MCF 10A (cell line): Measurements from ENCODE around the gene NCDN. TPM values are rescaled to one million over a fixed set of nuclear protein-coding genes. Genes with fewer than 3 reads are reported as not detected.

Experiments used
- BruUV-seq: library from RNA; stranded (reverse); fragments of 400-500 nt; replicated peaks from 2 replicates; lab custom pipeline; 2021; lab: Mats Ljungman, UMichigan
- CTCF ChIA-PET: fragments of 300-600 bp; sonication (Branson Sonifier 250); formaldehyde crosslinking; extraction: SDS; loops from one replicate; lab custom pipeline; 2021; ENCODE audit warnings: antibody characterized with exemption, inconsistent platforms; lab: Yijun Ruan, JAX
- POLR2A ChIA-PET: fragments of 300-600, 350-650 bp; sonication (Branson Sonifier 250); formaldehyde crosslinking; extraction: SDS; loops from one replicate; lab custom pipeline; 2020; ENCODE audit warnings: antibody characterized with exemption, inconsistent platforms; lab: Yijun Ruan, JAX
- DNase-seq: peaks from one replicate; pipeline ENCODE4 v3.0.0-alpha.2; 2018; ENCODE audit not compliant: unreplicated experiment
- H3K27ac Mint-ChIP-seq: one replicate; pipeline ENCODE4 v1.8.0; 2022; ENCODE audit warnings: mild to moderate bottlenecking, low read depth, mixed read lengths; ENCODE audit not compliant: unreplicated experiment
- H3K27me3 Mint-ChIP-seq: one replicate; pipeline ENCODE4 v1.8.0; 2022; ENCODE audit warnings: mixed read lengths; ENCODE audit not compliant: insufficient read depth, unreplicated experiment
- H3K36me3 Mint-ChIP-seq: one replicate; pipeline ENCODE4 v1.8.0; 2022; ENCODE audit warnings: mild to moderate bottlenecking, moderate library complexity, mixed read lengths; ENCODE audit not compliant: insufficient read depth, unreplicated experiment
- H3K4me1 Mint-ChIP-seq: one replicate; pipeline ENCODE4 v1.8.0; 2022; ENCODE audit warnings: mixed read lengths; ENCODE audit not compliant: insufficient read depth, unreplicated experiment
- H3K4me3 Mint-ChIP-seq: one replicate; pipeline ENCODE4 v1.8.0; 2022; ENCODE audit warnings: mild to moderate bottlenecking, moderate library complexity, mixed read lengths; ENCODE audit not compliant: unreplicated experiment
- H3K9me3 Mint-ChIP-seq: one replicate; pipeline ENCODE4 v1.8.0; 2022; ENCODE audit warnings: mixed read lengths; ENCODE audit not compliant: unreplicated experiment
- intact Hi-C: fragments of 100-400 bp; cut with micrococcal nuclease; formaldehyde crosslinking; loops from 2 replicates; pipeline ENCODE4 v1.14.1; 2022
- total RNA-seq: library from RNA; stranded (reverse); gene quantifications from 2 replicates; pipeline ENCODE4 v1.2.3, GENCODE V29; 2022
- TF ChIP-seq, protein P1 (sequence below): fragments of 200-600 bp; IDR thresholded peaks from one replicate; pipeline ENCODE4 v1.8.0; 2022; ENCODE audit warnings: antibody characterized with exemption, mild to moderate bottlenecking; ENCODE audit not compliant: unreplicated experiment

Gene NCDN
- total RNA-seq, 1 experiment from 2014 or later = 31.5 TPM

DNA sequence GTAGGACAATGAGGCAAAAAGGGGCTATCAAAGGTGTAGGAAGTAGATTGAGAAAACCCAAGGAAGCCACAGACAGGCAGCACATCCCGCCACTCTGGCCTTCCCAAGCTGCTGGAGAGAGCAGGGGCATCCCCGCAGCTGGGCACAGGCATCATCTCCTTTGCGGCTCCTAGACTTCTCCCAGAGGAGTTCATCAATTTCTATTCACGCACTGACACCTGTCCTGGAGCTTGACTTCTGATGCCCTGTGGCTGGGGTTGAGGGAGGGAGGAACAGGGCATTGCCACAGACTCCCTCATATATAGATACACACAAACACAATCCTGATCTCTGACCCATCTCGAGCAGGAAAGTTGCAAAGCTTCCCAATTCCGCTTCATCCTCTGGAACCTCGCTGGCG lies 13.7 kb downstream of the NCDN start:
- ChIA-PET POLR2A (interaction anchor here (0.9 to 2.1 kb wide), 2 partner anchors 26 to 198 kb away, joined by 3 to 5 read pairs; partner anchors contain the start of gene CLSPN), CTCF (interaction anchor here (0.6 to 9.2 kb wide), 9 partner anchors 15 to 355 kb away, joined by 3 to 177 read pairs (median 4); no protein-coding TSS in a partner anchor)
- H3K4me1 Mint-ChIP-seq = peaks cover 26% of the 10 kb centered on the region
- H3K27ac Mint-ChIP-seq = no peak overlapping the region
- intact Hi-C loops = no loop called here
- H3K4me3 Mint-ChIP-seq = no peak overlapping the region
- peaks cover 9% of the 10 kb centered on the region for H3K27me3 Mint-ChIP-seq
- DNase-seq = no peak
- BruUV-seq = no TSS peak
- no peaks in the 10 kb centered on the region for H3K36me3 Mint-ChIP-seq
- TF ChIP-seq, protein P1, sequence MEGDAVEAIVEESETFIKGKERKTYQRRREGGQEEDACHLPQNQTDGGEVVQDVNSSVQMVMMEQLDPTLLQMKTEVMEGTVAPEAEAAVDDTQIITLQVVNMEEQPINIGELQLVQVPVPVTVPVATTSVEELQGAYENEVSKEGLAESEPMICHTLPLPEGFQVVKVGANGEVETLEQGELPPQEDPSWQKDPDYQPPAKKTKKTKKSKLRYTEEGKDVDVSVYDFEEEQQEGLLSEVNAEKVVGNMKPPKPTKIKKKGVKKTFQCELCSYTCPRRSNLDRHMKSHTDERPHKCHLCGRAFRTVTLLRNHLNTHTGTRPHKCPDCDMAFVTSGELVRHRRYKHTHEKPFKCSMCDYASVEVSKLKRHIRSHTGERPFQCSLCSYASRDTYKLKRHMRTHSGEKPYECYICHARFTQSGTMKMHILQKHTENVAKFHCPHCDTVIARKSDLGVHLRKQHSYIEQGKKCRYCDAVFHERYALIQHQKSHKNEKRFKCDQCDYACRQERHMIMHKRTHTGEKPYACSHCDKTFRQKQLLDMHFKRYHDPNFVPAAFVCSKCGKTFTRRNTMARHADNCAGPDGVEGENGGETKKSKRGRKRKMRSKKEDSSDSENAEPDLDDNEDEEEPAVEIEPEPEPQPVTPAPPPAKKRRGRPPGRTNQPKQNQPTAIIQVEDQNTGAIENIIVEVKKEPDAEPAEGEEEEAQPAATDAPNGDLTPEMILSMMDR = no peak
- H3K9me3 Mint-ChIP-seq = no peaks in the 10 kb centered on the region

DNA sequence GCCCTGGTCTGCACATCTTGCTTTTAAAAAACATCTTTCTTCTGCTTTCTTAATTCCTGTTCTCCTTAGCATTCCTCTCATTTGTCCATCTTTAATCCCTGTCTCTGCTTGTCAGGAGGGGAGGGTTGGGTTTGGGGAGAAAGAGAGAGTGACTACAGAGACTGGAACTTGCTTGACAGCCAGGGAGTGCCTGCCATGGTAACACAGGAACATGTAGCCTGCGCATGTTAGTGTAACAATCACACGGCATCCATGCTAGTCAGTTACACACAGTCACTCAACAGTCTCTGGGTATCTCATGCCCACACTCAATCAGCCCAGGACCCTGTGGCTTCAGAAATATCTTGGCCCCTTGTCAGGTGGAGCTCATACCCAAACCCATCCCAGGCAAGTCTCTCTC lies 14.7 kb downstream of the NCDN start:
- POLR2A ChIA-PET = interaction anchor here (0.7 to 0.9 kb wide), 2 partner anchors 70 to 157 kb away, joined by 3 read pairs; no protein-coding TSS in a partner anchor
- Mint-ChIP-seq H3K4me3 (no peak overlapping the region), H3K27me3 (peaks cover 9% of the 10 kb centered on the region), H3K4me1 (peaks cover 26% of the 10 kb centered on the region), H3K36me3 (no peaks in the 10 kb centered on the region), H3K9me3 (no peaks in the 10 kb centered on the region), H3K27ac (no peak overlapping the region)
- no peak for DNase-seq
- intact Hi-C loops = no loop called here
- TF ChIP-seq, protein P1 = no peak
- CTCF ChIA-PET = interaction anchor here (0.5 to 9.2 kb wide), 7 partner anchors 8 to 210 kb away, joined by 3 to 177 read pairs (median 4); partner anchors contain the start of gene NCDN
- no TSS peak for BruUV-seq

DNA sequence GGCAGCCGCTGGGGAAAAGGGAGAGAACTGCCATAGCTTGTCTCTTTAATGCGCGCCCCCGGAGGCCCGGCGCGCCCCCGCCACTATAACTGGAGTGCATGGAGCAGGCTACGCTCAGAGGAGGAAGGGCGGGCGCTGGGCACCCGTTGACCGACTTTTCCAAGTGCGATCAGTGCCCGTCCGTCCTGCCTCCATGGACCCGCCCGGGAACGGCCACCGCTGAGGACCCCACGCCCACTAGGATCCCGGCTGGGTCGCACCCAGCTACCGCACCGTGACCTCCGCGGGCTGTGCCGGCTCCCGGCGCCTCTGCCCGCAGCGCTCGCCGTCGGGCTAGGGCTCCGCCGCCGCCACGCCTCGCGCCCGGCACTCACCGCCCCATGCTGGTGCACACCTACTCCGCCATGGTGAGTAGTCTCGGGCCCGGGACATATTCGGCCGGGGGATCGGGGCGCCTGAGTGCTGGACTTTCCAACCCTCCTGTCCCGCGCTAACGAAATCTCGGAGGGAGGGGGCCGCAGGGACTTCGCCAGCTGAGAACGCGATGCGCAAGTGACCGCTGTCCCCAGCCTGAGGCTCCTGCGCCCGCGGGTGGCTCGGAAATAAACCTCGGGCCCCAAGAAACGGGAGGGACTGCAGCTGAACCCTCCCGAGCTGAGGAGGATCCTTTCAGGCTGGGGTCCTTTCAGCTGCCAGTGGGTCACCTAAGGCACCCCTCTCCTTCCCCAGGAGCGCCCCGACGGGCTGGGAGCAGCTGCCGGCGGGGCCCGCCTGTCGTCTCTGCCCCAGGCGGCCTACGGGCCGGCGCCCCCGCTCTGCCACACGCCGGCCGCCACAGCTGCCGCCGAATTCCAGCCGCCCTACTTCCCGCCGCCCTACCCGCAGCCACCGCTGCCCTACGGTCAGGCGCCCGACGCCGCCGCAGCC lies 15.9 kb downstream of the NCDN start, which contains the start of gene TFAP2E:
Gene TFAP2E (plus strand): TSS at position 117 of the 927 bp plus-strand sequence. CDS start 264 bp downstream, at position 381.
- TF ChIP-seq, protein P1 = no peak
- intact Hi-C loops = no loop called here
- ChIA-PET POLR2A (interaction anchor here (0.6 to 0.7 kb wide), 2 partner anchors 121 to 171 kb away, joined by 3 read pairs; no protein-coding TSS in a partner anchor), CTCF (interaction anchor here (0.6 to 3.6 kb wide), 6 partner anchors 9 to 309 kb away, joined by 3 to 38 read pairs (median 4); no protein-coding TSS in a partner anchor)
- Mint-ChIP-seq H3K4me1 (peaks cover 26% of the 10 kb centered on the region), H3K36me3 (no peaks in the 10 kb centered on the region), H3K9me3 (no peaks in the 10 kb centered on the region), H3K27ac (no peak within 1 kb of the TSS), H3K27me3 (peaks cover 9% of the 10 kb centered on the region), H3K4me3 (peak within 1 kb of the TSS; percentile 59)
- DNase-seq = no peak
- BruUV-seq = no TSS peak
